HEK293 (cell line): ENCODE data around the gene MRPS18A.
A peak's percentile ranks its signal among the peaks of the same experiment; 100 is the strongest.

Experiments
- SALL2 ChIP-seq: fragments of 450-650 bp; formaldehyde crosslinking; IDR thresholded peaks from 2 replicates; pipeline ENCODE4 v1.5.0; 2017; ENCODE audit warnings: missing biosample characterization, mild to moderate bottlenecking, missing genetic modification characterization, borderline replicate concordance
- SETDB1 ChIP-seq: IDR thresholded peaks from one replicate; pipeline ENCODE4 v1.6.1; 2017; ENCODE audit warnings: mild to moderate bottlenecking, low read length, moderate library complexity, mixed read lengths; ENCODE audit not compliant: insufficient read length
- ZIC2 ChIP-seq: fragments of 450-650 bp; formaldehyde crosslinking; IDR thresholded peaks from 2 replicates; pipeline ENCODE4 v1.5.1; 2016; ENCODE audit warnings: missing biosample characterization, missing genetic modification characterization
- ZNF114 ChIP-seq: fragments of 450-650 bp; formaldehyde crosslinking; IDR thresholded peaks from 2 replicates; pipeline ENCODE4 v1.5.0; 2017; ENCODE audit warnings: missing biosample characterization, missing genetic modification characterization
- ZNF146 ChIP-seq: fragments of 450-650 bp; formaldehyde crosslinking; IDR thresholded peaks from 2 replicates; pipeline ENCODE4 v1.5.1; 2016; ENCODE audit warnings: missing biosample characterization, missing genetic modification characterization
- ZNF211 ChIP-seq: fragments of 450-650 bp; formaldehyde crosslinking; IDR thresholded peaks from 2 replicates; pipeline ENCODE4 v1.5.1; 2016; ENCODE audit warnings: low read depth, missing biosample characterization, missing genetic modification characterization
- ZNF354C ChIP-seq: fragments of 450-650 bp; formaldehyde crosslinking; IDR thresholded peaks from 2 replicates; pipeline ENCODE4 v1.5.1; 2016; ENCODE audit warnings: missing biosample characterization, missing genetic modification characterization, low read depth, borderline replicate concordance
- ZNF423 ChIP-seq: fragments of 450-650 bp; formaldehyde crosslinking; IDR thresholded peaks from 2 replicates; pipeline ENCODE4 v1.5.1; 2016; ENCODE audit warnings: missing biosample characterization, missing genetic modification characterization
- ZNF501 ChIP-seq: fragments of 450-650 bp; formaldehyde crosslinking; IDR thresholded peaks from 2 replicates; pipeline ENCODE4 v1.5.1; 2016; ENCODE audit warnings: missing biosample characterization, missing genetic modification characterization
- ZNF514 ChIP-seq: fragments of 450-650 bp; formaldehyde crosslinking; IDR thresholded peaks from 2 replicates; pipeline ENCODE4 v1.5.1; 2016; ENCODE audit warnings: missing biosample characterization, missing genetic modification characterization
- ZNF529 ChIP-seq: fragments of 450-650 bp; formaldehyde crosslinking; IDR thresholded peaks from 2 replicates; pipeline ENCODE4 v1.5.1; 2017; ENCODE audit warnings: missing genetic modification characterization, missing biosample characterization; ENCODE audit not compliant: insufficient replicate concordance
- ZNF558 ChIP-seq: fragments of 450-650 bp; formaldehyde crosslinking; IDR thresholded peaks from 2 replicates; pipeline ENCODE4 v1.5.1; 2016; ENCODE audit warnings: missing biosample characterization, missing genetic modification characterization
- ZNF585B ChIP-seq: fragments of 450-650 bp; formaldehyde crosslinking; IDR thresholded peaks from 2 replicates; pipeline ENCODE4 v1.5.1; 2016; ENCODE audit warnings: missing biosample characterization, missing genetic modification characterization
- ZNF610 ChIP-seq: fragments of 450-650 bp; formaldehyde crosslinking; IDR thresholded peaks from 2 replicates; pipeline ENCODE4 v1.5.1; 2016; ENCODE audit warnings: missing biosample characterization, missing genetic modification characterization, borderline replicate concordance
- ZNF624 ChIP-seq: fragments of 450-650 bp; formaldehyde crosslinking; IDR thresholded peaks from 2 replicates; pipeline ENCODE4 v1.5.1; 2017; ENCODE audit warnings: missing biosample characterization, missing genetic modification characterization
- ZNF658 ChIP-seq: fragments of 450-650 bp; formaldehyde crosslinking; IDR thresholded peaks from 2 replicates; pipeline ENCODE4; 2016; ENCODE audit warnings: missing biosample characterization, missing genetic modification characterization
- ZNF776 ChIP-seq: fragments of 450-650 bp; formaldehyde crosslinking; IDR thresholded peaks from 2 replicates; pipeline ENCODE4 v1.5.0; 2017; ENCODE audit warnings: missing biosample characterization, missing genetic modification characterization, borderline replicate concordance
- ZNF785 ChIP-seq: fragments of 450-650 bp; formaldehyde crosslinking; IDR thresholded peaks from 2 replicates; pipeline ENCODE4 v1.5.1; 2016; ENCODE audit warnings: missing biosample characterization, missing genetic modification characterization
- ZSCAN30 ChIP-seq: fragments of 450-650 bp; IDR thresholded peaks from 2 replicates; pipeline ENCODE4 v1.5.1; 2018; ENCODE audit warnings: missing biosample characterization, mild to moderate bottlenecking, missing genetic modification characterization, moderate library complexity
- TF ChIP-seq, protein P1 (sequence below): fragments of 450-650 bp; formaldehyde crosslinking; IDR thresholded peaks from 2 replicates; pipeline ENCODE4 v1.5.1; 2016; ENCODE audit warnings: missing biosample characterization, missing genetic modification characterization, borderline replicate concordance
- TF ChIP-seq, protein P2 (sequence below): fragments of 450-650 bp; formaldehyde crosslinking; IDR thresholded peaks from 2 replicates; pipeline ENCODE4 v1.5.1; 2016; ENCODE audit warnings: missing biosample characterization, missing genetic modification characterization
- TF ChIP-seq, protein P3 (sequence below): fragments of 450-650 bp; formaldehyde crosslinking; IDR thresholded peaks from 2 replicates; pipeline ENCODE4 v1.5.1; 2016; ENCODE audit warnings: missing biosample characterization, missing genetic modification characterization, low read depth
- TF ChIP-seq, protein P4 (sequence below): fragments of 450-650 bp; formaldehyde crosslinking; IDR thresholded peaks from 2 replicates; pipeline ENCODE4 v1.5.1; 2016; ENCODE audit warnings: missing biosample characterization, missing genetic modification characterization
- TF ChIP-seq, protein P5 (sequence below): fragments of 450-650 bp; IDR thresholded peaks from 2 replicates; pipeline ENCODE4 v1.5.1; 2018; ENCODE audit warnings: missing biosample characterization, mild to moderate bottlenecking, missing genetic modification characterization
- TF ChIP-seq, protein P6 (sequence below): fragments of 450-650 bp; formaldehyde crosslinking; IDR thresholded peaks from 2 replicates; pipeline ENCODE4 v1.5.1; 2016; ENCODE audit warnings: missing biosample characterization, missing genetic modification characterization

The MRPS18A gene

DNA sequence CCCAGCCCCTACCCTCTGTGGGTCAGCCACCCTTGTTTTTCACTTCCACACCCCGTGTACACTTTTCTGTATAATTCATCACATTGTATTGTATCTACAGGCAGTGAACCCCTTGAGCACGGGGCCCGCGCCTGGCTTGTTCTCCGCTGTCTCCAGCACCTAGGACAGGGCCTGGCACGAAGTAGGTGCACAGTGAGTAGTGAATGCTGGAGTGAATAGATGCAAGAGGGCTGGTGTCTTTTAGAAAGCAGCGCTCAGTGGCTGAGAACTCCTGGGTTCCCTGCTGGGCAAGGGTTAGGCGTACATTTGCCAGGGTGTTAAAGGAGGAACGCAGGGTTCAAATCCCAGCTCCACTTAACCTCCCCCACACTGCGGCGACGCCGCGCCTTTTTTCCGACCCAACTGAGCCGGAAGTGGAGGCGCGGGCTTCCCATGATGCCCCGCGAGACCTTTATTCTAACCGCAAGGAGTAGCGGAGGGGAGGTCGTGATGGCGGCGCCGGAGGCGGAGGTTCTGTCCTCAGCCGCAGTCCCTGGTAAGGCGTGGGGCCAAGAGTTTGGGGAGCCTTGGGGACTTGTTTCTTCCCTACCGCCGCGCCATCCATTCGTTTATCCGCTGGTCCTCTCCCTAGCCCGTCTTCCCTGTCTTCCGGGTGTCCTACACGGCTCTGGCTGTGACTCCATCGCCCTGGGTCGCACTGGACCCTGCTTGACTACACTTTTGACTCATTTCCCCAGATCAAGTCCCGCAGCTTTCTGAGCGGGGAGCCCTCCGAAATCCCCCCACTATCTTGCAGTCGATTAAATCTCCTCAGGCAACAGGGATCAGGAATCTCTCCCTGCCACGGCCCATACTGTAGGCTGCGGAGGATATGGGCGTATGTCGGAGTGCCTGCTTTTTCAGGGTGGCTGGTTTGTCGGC is 51.9 kb downstream of the MRPS18A start, which contains the start of gene MAD2L1BP (continued):
- TF ChIP-seq, protein P1, sequence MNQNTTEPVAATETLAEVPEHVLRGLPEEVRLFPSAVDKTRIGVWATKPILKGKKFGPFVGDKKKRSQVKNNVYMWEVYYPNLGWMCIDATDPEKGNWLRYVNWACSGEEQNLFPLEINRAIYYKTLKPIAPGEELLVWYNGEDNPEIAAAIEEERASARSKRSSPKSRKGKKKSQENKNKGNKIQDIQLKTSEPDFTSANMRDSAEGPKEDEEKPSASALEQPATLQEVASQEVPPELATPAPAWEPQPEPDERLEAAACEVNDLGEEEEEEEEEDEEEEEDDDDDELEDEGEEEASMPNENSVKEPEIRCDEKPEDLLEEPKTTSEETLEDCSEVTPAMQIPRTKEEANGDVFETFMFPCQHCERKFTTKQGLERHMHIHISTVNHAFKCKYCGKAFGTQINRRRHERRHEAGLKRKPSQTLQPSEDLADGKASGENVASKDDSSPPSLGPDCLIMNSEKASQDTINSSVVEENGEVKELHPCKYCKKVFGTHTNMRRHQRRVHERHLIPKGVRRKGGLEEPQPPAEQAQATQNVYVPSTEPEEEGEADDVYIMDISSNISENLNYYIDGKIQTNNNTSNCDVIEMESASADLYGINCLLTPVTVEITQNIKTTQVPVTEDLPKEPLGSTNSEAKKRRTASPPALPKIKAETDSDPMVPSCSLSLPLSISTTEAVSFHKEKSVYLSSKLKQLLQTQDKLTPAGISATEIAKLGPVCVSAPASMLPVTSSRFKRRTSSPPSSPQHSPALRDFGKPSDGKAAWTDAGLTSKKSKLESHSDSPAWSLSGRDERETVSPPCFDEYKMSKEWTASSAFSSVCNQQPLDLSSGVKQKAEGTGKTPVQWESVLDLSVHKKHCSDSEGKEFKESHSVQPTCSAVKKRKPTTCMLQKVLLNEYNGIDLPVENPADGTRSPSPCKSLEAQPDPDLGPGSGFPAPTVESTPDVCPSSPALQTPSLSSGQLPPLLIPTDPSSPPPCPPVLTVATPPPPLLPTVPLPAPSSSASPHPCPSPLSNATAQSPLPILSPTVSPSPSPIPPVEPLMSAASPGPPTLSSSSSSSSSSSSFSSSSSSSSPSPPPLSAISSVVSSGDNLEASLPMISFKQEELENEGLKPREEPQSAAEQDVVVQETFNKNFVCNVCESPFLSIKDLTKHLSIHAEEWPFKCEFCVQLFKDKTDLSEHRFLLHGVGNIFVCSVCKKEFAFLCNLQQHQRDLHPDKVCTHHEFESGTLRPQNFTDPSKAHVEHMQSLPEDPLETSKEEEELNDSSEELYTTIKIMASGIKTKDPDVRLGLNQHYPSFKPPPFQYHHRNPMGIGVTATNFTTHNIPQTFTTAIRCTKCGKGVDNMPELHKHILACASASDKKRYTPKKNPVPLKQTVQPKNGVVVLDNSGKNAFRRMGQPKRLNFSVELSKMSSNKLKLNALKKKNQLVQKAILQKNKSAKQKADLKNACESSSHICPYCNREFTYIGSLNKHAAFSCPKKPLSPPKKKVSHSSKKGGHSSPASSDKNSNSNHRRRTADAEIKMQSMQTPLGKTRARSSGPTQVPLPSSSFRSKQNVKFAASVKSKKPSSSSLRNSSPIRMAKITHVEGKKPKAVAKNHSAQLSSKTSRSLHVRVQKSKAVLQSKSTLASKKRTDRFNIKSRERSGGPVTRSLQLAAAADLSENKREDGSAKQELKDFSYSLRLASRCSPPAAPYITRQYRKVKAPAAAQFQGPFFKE (tag by site-specific recombination) = no peak
- TF ChIP-seq ZNF501 (tag by site-specific recombination) (0 out of 2 replicates have a peak, but pooled peaks have one; percentile 55), SETDB1 (no peak), ZNF114 (tag by site-specific recombination) (no peak), ZNF211 (tag by site-specific recombination) (no peak), ZNF514 (no peak), ZIC2 (no peak; the same call in none of the 2 replicates), ZSCAN30 (tag by site-specific recombination) (no peak; the same call in 1 of the 2 replicates), ZNF785 (no peak), ZNF529 (tag by site-specific recombination) (no peak), ZNF610 (0 out of 2 replicates have a peak, but pooled peaks have one; percentile 46), ZNF146 (no peak), ZNF354C (no peak), ZNF624 (tag by site-specific recombination) (no peak), SALL2 (tag by site-specific recombination) (no peak), ZNF423 (no peak), ZNF776 (tag by site-specific recombination) (no peak), ZNF558 (tag by site-specific recombination) (no peak), ZNF585B (tag by site-specific recombination) (no peak), ZNF658 (tag by site-specific recombination) (no peak)
- TF ChIP-seq, protein P2, sequence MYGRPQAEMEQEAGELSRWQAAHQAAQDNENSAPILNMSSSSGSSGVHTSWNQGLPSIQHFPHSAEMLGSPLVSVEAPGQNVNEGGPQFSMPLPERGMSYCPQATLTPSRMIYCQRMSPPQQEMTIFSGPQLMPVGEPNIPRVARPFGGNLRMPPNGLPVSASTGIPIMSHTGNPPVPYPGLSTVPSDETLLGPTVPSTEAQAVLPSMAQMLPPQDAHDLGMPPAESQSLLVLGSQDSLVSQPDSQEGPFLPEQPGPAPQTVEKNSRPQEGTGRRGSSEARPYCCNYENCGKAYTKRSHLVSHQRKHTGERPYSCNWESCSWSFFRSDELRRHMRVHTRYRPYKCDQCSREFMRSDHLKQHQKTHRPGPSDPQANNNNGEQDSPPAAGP = peak; percentile 79
- TF ChIP-seq, protein P3, sequence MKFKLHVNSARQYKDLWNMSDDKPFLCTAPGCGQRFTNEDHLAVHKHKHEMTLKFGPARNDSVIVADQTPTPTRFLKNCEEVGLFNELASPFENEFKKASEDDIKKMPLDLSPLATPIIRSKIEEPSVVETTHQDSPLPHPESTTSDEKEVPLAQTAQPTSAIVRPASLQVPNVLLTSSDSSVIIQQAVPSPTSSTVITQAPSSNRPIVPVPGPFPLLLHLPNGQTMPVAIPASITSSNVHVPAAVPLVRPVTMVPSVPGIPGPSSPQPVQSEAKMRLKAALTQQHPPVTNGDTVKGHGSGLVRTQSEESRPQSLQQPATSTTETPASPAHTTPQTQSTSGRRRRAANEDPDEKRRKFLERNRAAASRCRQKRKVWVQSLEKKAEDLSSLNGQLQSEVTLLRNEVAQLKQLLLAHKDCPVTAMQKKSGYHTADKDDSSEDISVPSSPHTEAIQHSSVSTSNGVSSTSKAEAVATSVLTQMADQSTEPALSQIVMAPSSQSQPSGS (tag by site-specific recombination) = no peak
- TF ChIP-seq, protein P4, sequence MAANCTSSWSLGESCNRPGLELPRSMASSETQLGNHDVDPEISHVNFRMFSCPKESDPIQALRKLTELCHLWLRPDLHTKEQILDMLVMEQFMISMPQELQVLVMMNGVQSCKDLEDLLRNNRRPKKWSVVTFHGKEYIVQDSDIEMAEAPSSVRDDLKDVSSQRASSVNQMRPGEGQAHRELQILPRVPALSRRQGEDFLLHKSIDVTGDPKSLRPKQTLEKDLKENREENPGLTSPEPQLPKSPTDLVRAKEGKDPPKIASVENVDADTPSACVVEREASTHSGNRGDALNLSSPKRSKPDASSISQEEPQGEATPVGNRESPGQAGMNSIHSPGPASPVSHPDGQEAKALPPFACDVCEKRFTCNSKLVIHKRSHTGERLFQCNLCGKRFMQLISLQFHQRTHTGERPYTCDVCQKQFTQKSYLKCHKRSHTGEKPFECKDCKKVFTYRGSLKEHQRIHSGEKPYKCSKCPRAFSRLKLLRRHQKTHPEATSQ (tag by site-specific recombination) = no peak
- TF ChIP-seq, protein P5, sequence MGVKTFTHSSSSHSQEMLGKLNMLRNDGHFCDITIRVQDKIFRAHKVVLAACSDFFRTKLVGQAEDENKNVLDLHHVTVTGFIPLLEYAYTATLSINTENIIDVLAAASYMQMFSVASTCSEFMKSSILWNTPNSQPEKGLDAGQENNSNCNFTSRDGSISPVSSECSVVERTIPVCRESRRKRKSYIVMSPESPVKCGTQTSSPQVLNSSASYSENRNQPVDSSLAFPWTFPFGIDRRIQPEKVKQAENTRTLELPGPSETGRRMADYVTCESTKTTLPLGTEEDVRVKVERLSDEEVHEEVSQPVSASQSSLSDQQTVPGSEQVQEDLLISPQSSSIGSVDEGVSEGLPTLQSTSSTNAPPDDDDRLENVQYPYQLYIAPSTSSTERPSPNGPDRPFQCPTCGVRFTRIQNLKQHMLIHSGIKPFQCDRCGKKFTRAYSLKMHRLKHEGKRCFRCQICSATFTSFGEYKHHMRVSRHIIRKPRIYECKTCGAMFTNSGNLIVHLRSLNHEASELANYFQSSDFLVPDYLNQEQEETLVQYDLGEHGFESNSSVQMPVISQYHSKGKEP (tag by site-specific recombination) = 0 out of 2 replicates have a peak, but pooled peaks have one; percentile 8
- TF ChIP-seq, protein P6, sequence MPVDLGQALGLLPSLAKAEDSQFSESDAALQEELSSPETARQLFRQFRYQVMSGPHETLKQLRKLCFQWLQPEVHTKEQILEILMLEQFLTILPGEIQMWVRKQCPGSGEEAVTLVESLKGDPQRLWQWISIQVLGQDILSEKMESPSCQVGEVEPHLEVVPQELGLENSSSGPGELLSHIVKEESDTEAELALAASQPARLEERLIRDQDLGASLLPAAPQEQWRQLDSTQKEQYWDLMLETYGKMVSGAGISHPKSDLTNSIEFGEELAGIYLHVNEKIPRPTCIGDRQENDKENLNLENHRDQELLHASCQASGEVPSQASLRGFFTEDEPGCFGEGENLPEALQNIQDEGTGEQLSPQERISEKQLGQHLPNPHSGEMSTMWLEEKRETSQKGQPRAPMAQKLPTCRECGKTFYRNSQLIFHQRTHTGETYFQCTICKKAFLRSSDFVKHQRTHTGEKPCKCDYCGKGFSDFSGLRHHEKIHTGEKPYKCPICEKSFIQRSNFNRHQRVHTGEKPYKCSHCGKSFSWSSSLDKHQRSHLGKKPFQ (tag by site-specific recombination) = no peak; the same call in 1 of the 2 replicates
